HG03139 (cell line): ENCODE measurements around the gene CMIP.
"Not testable (repeated sequence)": the region's sequence is repeated elsewhere in the genome, so short reads cannot be mapped to it uniquely, and the experiment has no call there.

Experiments used
- ATAC-seq: cut with Tn5 transposase; IDR thresholded peaks from one replicate; pipeline ENCODE4 v1.9.1; 2021; ENCODE audit not compliant: unreplicated experiment

Gene CMIP

GRCh38 chr16:81562926-81563325 lies 118.3 kb downstream of the CMIP start:
- ATAC-seq = no peak

- no peak for ATAC-seq
Measured at GRCh38 chr16:81564421-81564911, 119.9 kb downstream of the CMIP start.

GRCh38 chr16:81565321-81566028 lies 120.9 kb downstream of the CMIP start:
- ATAC-seq = no peak

GRCh38 chr16:81566086-81567007 lies 121.7 kb downstream of the CMIP start:
- ATAC-seq = no peak

- no peak for ATAC-seq
Measured at GRCh38 chr16:81567087-81567486, 122.5 kb downstream of the CMIP start.

- ATAC-seq = no peak
Measured at GRCh38 chr16:81567987-81568748, 123.6 kb downstream of the CMIP start.

GRCh38 chr16:81568749-81569087 lies 124.1 kb downstream of the CMIP start:
- ATAC-seq = no peak

- ATAC-seq = no peak
Measured at GRCh38 chr16:81569361-81570034, 124.9 kb downstream of the CMIP start.

- no peak for ATAC-seq
Measured at GRCh38 chr16:81570151-81570846, 125.7 kb downstream of the CMIP start.

- ATAC-seq = no peak
Measured at GRCh38 chr16:81571175-81571574, 126.6 kb downstream of the CMIP start.

GRCh38 chr16:81571592-81572385 lies 127.2 kb downstream of the CMIP start:
- ATAC-seq = no peak

- ATAC-seq = no peak
Measured at GRCh38 chr16:81572386-81573144, 128.0 kb downstream of the CMIP start.

GRCh38 chr16:81573533-81574020 lies 129.0 kb downstream of the CMIP start:
- no peak for ATAC-seq

- ATAC-seq = no peak
Measured at GRCh38 chr16:81574168-81574567, 129.6 kb downstream of the CMIP start.

- no peak for ATAC-seq
Measured at GRCh38 chr16:81575307-81575706, 130.7 kb downstream of the CMIP start.

- no peak for ATAC-seq
Measured at GRCh38 chr16:81575834-81576233, 131.2 kb downstream of the CMIP start.

GRCh38 chr16:81576696-81577095 lies 132.1 kb downstream of the CMIP start:
- ATAC-seq = no peak

- ATAC-seq = not testable (repeated sequence)
Measured at GRCh38 chr16:81577272-81577671, 132.7 kb downstream of the CMIP start.
